Inflammatory macrophage treated with lipopolysaccharide for 4 hours (primary cell): ENCODE measurements around the gene CBFA2T3.

Experiments used
- DNase-seq: peaks from one replicate; pipeline ENCODE4 v3.0.0-alpha.2; 2020

Gene CBFA2T3

DNA sequence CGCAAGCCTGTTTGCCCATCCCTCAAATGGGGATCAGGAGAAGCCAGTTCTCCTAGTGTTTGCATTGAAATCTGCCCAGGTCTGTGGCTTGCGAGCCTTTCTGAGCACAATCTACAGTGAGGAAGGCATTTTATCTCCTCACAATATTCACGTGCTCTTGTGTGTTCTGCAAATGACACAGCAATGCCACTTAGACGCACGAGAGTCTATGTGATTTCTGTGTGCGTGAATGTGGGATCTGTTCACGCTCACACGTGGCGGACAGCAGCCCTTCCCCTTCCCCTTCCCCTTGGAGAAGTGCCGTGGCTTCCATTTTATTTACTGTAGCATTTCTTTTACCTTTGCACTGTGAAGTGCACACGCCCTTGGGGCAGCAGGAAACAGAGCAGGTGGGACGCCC, 17.7 kb upstream of the CBFA2T3 start:
- DNase-seq: no peak

DNA sequence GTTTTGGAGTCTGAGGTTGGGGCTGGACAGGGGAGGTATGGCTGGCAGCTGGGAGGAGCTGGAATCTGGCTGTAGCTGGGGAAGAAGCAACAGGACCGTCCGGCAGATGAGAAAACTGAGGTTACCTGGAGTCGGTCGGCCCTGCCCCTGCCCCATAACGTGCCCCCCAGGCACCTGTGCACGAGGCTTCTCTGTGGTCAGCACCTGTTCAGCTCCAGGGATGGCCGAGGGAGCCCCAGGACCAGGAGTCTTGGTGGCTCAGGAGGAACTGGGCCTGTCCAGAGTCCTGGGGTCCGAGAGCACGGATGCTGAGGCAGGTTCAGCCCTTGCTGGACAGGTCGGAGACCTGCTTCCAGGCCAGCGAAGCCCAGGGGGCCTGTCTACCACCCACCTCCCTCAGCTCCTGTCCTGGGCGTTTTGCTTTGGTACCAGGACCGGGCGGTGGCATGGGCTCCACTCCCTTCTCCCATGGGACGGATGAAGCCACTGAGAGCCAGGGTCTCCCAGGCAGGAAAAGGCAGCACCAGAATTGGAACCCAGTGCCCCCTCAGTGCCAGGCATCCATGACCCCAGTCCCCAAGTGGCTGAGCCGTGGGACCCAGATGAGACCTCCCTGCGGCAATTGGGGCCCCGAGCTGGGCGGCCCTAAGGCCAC, 17.1 kb upstream of the CBFA2T3 start:
- DNase-seq: no peak

DNA sequence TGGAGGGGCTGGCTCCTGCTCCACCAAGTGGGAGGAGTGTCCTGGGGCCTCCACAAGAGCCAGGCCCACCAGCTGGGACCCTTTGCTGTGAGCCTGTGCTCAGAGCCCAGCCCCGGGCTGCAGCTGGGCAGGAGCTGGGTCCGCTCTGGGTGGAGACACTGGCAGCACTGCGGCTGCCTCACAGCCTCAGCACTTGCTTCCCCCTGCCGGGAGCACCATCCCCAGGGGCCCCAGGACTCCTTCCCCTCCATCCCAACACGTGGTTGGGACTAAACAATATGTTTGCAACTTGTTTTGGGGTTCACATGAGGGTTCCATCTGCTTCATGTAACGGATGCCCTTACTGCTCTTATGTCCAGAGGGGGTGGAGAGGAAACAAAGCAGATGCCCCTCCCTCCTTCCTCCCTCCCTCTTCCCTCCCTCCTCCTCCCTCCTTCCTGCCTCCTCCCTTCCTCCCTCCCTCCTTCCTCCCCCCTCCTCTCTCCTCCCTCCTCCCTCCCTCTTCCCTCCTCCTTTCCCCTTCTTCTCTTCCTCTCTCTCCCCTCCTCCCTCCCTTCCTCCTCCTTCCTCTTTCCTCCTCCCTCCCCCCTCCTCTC, 16.3 kb upstream of the CBFA2T3 start:
- no peak for DNase-seq

DNA sequence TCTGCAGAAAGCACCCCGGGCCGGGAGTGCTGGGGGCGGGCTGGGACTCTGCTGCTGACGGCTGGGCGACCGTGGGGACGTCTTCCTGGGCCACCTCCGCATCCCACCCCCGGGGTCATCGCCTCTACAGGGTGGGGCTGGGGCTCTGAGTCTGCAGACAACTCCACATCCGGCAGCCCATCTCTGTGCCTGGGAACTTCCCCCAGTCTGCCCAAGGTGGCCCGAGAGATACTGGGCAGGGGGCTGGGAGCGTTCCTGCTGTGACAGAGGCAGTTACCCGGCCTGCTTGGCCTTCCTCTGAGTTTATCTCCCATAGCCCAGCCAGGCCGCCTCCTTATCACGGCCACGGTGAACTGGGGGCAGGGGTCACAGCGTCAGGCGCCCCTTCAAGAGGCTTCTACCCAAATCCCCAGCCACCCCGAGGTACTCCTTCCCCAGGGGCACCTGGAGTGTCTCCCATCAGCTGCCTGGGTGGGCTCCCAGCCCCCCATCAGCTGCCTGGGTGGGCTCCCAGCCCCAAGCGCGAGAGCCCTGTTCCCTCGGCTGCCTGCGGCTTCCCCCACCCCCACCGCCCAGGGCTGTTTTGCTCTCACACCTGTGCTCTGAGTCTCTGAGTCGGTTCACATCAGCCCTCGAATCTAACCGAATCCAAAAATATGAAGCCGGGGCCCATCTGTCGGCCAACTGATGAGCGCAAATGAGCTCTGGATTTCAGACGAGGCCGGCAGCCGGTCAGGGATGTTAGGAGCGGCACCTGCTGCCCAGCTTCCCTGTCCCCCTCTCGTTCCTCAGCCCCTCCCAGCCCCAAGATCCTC, 15.6 kb upstream of the CBFA2T3 start:
- no peak for DNase-seq

DNA sequence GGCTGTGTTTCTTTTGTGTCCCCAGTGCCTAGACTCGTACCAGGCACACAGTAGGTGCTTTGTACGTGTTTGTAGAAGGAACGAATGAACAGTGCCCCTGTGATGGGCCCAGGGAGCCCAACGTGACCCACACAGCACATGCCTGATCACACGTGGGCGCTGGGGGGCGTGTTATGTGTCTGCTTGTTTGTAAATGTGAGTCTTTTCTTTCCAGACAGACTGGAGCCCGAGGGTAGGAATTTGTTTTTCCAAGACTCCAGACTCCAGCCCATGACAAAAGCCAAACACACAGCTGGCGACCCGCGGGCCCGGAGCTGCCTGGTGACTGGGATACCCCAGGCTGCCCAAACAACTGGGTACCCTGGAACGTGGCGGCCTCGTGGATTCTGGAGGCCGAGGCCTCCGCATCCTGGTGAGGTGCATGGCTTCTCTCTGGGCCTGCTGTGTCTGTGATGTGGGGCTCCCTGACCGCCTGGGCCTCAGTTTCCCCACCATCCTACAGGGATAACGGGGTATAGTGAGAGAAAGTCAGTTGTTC, 14.9 kb upstream of the CBFA2T3 start:
- no peak for DNase-seq

DNA sequence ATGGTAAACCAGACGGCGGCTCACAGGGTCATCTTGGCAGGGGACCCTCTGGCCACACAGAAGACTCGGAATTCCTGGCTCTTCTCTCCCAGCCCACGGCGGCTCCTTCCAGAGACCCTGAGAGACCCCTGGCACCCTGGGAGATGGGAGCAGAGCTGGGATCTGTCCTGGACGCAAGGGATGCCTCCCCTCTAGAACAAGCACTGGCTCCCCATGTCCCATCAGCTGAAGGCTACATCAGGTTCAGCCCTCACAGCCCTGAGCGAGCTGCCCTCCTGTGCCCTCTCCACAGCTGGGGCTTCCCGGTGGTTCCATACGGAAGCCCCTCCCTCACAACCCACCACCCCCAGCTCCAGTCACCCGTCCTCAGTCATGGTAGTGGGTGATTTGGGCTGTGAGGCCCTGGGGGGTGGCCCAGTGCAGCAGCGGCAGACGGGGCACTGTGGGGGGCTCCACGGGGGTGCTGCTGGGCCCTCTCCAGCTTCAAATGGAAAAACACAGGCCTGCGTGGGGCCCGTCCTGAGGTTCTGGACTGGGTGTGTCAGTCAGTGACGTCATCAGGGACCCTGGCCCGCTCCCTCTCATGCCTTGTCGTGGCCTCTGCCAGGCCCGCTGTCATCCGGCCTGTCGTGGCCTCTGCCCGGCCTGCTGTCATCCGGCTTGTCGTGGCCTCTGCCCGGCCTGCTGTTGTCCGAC, 13.0 kb upstream of the CBFA2T3 start:
- DNase-seq: no peak

DNA sequence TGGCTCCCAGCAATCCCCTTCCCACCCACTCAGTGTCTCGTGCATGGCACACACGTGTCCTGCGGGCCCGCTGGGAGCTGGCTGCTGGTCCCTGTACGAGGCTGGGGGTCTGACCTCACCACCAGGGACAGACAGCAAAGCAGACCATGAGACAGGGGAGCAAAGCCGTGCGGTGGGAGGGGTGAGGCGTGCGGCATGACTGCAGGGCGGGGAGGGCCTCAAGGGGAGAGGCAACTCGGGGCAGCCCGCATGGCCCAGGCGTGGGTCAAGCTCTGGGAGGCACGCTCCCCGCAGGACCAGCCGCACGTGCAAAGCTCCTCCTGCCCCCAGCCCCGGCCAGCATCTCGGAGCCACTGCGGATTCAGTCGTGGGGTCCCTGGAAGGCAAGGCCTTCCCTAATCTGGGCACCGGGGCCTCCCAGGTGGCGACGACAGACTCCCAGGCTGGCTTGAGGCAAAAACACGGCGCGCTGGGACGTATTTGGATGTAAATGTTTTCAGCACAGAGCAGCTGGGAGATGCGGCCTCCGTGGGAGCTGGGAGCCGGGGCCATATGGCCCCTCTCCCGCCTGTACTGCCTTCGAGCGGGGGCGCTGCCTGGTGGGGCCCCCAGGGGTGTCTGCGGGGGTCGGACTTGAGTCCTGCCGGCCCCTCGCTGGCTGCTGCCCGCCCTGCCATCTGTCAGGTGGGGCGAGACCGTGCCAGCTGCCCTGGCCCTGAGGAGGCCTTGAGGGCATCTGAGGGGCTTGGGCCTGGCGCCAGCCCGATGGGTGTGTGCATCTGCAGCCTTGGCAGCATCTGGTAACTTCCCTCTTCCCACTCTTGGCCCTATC, 12.2 kb upstream of the CBFA2T3 start:
- DNase-seq: no peak

DNA sequence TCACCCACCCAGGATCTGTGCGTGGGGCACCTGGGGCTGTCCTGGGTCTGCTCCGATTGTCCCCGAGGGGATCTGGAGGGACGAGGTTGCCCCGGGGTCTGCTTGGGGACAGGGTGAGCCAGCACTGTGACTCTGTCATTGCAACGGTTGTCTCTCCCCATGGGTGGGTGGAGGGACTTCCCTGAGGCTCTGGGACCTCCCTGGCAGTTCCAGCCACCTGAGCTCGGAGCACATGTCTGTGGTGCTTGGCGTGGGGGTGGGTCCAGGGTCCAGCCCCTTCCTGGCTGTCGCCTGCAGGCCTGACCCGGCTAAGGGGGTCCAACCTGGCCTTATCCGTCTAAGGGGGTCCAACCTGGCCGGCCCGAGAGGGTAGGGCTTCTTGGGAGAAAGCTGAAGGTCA, 8.5 kb upstream of the CBFA2T3 start:
- no peak for DNase-seq

DNA sequence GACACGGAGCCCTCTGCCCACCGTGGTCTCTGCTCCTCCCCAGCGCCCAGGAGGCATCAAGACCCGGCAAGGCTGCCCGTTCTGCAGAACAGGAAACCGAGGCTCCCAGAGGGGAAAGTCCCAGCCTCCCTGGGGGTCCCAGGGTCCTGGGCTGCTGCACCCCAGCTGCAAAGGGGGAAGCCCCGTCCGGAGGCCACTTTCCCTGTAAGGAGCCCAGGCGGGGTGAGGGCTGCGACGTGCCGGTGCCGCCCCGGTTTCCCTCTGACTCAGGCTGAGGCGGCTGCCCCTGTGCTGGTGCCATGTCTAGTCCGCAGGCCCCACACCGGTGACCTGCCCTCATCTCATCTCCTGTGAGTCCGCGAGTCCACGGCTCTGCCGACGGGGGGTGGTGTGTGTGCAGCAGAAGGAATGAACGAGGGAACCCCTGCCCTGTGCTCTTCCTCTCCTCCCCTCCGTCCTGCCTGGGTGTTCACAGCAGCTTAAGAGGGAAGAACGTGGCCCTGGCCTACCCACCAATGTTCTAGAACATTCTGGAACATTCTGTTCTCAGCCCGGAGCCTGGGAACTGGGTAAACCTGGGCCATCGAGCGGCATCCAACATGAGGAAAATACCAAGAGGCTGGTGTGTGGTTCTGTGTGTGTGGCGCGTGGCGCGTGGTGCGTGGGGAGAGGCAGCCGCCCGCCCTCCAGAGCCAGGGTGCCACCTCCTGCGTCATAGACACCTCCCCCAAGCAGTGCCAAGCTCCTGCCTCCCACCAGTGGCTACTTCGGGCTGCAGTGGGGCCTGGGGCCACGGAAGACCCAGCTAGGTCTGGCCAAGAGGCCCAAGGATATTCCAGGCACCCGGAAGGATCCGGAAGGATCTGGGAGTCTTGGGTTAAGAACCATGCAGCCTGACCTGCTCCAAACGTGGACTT, 7.0 kb upstream of the CBFA2T3 start:
- DNase-seq: no peak

DNA sequence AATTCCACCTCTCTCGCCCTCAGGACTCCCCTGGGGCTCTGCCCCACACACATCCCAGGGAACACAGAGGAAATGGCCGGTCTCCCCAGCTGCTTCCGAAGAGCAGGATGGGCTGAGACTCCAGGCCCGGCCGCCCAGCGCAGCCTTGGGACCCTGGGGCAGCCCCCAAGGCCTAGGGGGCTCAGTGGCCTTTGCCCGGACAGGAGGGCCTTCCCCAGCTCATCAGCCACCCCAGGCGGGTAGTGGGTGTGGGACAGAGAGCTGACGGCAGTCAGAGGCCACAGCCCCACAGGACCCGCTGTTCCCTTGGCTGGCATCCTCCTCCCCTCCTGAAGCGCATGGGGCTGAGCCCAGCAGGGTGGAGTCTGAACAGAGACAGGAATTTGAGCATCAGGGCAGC, 6.2 kb upstream of the CBFA2T3 start:
- DNase-seq: no peak

DNA sequence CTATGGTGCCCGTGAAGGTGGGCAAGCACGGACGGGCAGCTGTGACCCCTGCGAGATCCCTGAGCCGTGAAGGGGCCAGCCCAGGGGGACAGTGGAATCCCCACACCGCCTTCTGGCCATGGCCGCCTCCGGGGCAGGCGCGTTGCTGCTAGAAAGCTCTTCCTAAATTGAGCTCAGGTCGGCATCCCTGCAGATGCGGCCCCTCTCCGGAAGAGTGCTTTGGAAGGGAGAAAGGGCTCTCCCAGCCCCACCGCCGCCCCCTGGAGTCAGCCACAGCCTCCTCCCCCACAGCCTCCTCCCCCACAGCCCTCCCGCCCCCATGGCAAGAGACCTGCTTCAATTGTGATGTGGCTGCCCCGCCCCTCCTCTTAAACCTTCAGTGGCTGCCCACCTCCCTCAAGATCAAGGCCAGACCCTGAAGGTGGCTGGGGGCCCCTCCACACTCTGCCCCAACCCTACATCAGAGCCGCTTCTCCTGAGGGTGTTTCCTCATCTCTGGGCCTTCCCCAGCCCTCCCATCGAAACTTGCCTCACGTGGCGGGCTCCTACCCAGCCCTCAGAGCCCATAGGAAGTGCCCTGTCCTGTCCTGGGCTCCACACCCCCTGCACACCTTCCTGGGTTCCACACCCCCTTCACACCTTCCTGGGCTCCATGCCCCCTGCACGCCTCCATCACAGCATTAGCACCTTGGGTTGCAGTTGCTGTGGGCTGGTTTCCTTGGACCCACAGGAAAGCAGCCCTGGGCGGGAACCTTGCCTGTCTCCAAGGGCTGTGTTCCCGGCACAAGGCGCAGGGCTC, 5.5 kb upstream of the CBFA2T3 start:
- DNase-seq: no peak

DNA sequence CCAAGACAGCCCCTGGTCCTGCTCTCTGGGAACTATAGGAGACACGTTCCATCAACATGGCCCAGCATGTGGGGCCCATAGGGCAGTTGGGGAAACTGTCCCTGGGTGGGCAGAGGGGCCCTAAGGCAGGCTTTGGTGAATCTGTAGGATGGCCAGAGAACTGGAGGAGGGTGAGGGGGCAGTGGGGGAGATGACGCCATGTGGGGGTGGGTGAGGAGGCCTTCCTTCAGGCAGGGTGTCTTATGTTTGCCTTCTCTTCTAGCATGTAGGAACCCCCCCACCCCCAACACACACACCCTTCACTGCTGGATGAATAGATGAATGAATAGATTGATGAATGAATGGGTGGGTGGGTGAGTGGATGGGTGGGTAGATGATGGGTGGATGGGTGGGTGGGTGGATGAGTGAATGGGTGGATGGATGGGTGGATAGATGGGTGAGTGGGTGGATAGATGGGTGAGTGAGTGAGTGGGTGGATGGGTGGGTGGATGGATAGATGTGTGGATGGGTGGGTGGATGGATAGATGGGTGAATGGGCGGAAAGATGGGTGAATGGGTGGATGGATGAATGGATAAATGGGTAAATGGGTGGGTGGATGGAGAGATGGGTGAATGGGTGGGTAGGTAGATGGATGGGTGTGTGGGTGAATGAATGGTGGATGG, 2.5 kb upstream of the CBFA2T3 start:
- DNase-seq: no peak

DNA sequence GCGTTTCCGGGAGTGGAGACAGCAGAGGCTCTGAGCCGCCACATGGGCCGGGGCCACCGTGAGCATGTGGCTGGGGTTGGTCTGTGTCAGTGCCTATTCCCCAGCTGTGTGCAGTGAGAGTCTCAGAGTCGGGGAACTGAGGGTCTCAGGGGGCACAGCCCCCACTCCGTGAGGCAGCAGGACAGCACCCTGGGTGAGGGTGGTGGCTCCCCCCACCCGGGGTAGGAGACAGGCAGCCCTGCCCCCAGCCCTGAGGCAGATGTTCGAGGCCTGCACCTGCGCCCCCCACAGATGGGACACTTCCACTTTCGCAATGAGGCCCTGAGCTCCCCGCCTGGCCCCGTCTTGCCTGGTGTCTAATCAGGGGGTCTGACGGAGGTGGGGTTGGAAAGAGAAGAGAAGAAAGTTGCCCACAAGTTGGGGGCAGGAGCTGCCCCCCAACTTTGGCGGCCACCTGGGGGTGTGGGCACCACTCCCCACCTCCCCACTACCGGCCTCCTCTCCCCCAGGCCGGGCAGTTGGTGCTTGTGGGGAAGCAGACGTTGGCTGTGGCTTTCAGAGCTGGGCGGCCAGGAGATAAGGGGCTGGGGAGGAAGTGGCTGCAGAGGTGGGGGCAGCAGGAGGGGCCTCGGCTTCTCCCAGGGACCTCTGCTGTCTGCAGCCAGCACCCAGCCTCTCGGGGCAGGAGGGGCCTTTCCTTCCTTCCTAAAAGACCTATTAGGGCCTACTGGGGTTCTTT, 1.8 kb upstream of the CBFA2T3 start:
- DNase-seq: no peak

DNA sequence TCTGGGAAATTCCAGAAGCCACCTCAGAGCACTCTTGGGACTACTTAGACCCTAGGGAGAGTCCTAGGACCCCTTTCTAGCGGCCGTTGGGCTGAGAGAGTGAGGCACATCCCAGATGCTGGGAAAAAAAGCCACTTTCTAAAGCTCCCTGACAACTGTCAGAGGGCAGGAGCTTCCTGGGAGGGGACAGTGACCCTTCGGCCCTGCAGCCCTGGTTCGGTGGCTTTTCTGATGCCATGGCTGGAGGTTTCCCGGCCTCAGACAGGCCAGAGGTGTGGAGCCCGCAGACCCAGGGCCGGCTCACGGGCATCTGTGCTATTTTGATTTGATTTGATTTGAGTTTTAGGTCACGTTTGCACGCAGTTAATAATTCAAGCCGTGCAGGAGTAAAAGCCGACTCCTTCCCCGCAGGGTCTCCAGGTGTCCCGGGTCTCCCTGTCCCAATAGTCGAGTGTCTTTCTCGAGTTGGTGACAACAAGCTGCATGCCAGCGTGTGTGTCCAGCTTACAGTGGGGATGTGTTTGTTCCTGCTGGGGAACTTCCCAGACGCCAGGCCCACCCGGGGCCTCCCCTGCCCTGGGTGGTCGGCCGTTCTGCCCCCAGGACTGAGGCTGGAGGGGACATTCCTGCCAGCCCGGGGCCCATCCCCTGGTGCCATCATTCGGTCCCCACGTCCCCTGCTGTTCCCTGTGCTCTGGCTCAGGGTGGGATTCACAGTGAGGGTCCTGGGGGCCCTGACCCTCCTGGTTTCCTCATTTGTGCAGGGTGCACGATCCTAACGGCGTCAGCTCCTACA, 1.0 kb upstream of the CBFA2T3 start:
- DNase-seq: no peak

DNA sequence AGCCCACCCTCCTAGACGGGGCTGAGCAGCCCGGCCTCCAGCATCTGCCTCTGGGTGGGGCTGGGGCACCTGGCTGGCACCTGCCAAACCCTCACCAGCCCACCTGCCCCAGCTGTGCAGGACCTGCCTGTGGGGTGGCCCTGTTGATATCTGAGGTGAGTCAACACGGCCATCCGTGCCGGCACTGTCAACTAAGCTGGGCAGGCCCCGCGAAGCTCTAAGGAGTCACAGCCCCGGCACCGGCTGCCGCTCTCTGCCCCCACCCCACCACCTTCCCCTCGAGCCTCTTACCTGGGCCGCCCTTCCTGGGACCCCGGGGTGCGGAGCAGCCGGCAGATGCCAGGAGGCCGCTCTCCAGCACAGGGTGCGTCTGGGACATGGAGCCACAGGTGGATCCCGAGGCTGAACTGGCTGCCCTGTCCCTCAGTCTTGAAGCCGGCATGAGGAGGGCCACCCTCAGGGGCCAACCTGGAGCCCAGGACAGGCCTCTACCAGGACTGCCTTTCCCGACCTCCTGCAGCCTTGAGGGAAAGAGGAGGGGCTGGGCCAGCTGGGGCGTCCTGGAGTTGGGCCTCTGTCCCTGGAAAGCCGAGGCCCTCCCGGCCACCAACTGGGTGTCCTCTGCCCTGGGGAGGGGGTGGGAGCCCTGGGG, 515 bp downstream of the CBFA2T3 start:
- DNase-seq: no peak

DNA sequence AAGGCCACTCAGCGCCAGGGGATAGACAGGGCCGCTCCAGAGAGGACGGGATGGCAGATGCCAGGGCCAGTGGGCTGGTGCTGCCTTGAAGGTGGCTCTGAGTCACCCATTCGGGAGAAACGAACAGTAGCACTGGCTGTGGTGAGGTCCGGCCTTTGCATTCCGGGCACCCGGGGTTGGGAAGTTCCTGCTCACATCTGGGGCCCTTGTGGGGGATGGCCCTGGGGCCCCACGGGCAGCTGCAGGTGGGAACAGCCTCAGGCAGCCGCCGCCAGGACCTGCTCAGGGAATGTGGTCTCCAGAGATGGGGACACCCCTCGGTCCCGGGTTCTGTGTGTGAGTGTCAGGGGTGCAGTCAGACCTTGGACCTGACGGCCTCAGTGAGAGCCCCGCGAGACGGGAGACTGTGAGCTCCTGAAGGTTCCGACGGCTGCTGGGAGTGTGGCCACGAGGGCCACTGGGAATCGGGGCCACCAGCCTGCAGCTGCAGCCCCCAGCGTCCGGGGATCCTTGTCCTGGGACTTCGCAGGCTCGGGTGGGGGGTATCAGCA, 1.4 kb downstream of the CBFA2T3 start:
- DNase-seq: peak; percentile 50

DNA sequence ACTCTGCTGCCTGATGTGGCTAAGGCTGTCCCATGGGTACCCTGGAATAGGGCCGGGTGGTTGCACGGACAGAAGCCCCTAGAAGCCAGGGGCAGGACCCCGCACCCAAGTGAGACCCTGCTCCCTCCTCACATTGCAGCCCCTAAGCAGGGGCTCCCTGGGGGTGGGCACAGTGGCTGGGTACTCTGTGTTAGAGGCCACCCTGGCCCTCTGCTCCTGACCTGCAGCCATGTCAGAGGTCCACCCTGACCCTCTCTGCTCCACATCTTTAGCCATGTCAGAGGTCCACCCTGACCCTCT, 2.1 kb downstream of the CBFA2T3 start:
- DNase-seq: no peak
